Left kidney (tissue), 2 donors: ENCODE data around the gene USP49. TPM values are rescaled to one million over a fixed set of nuclear protein-coding genes. Genes with fewer than 3 reads are reported as not detected.

Experiments
- DNase-seq: peaks from one replicate; pipeline ENCODE4 v3.0.0-alpha.2; 2013
- polyA plus RNA-seq: library from polyadenylated mRNA; unstranded; fragments of 120-200 nt; gene quantifications from one replicate; pipeline ENCODE4 v1.2.1, GENCODE V29; 2013; ENCODE audit not compliant: insufficient read length

The USP49 gene
- polyA plus RNA-seq, 1 donor: 21.0 TPM

GRCh38 chr6:41757271-41757670 lies 137.9 kb downstream of the USP49 start:
- no peak for DNase-seq

GRCh38 chr6:41756354-41756753 lies 138.8 kb downstream of the USP49 start:
- DNase-seq: no peak

- DNase-seq: no peak
Measured at GRCh38 chr6:41755895-41756294, 139.3 kb downstream of the USP49 start.

- no peak for DNase-seq
Measured at GRCh38 chr6:41750374-41750773, 144.8 kb downstream of the USP49 start.

- no peak for DNase-seq
Measured at GRCh38 chr6:41748542-41748941, 146.6 kb downstream of the USP49 start.

GRCh38 chr6:41748102-41748477 lies 147.1 kb downstream of the USP49 start:
- DNase-seq: no peak

GRCh38 chr6:41747256-41748101 lies 147.7 kb downstream of the USP49 start, which contains the start of gene PGC:
TSS of gene PGC (minus strand) at chr6:41747397. CDS start at chr6:41747334, 63 bp downstream.
- DNase-seq: no peak

GRCh38 chr6:41746107-41746506 lies 149.1 kb downstream of the USP49 start:
- no peak for DNase-seq

- no peak for DNase-seq
Measured at GRCh38 chr6:41744236-41744787, 150.9 kb downstream of the USP49 start.

GRCh38 chr6:41743406-41744235 lies 151.6 kb downstream of the USP49 start:
- no peak for DNase-seq

- DNase-seq: no peak
Measured at GRCh38 chr6:41741625-41742490, 153.3 kb downstream of the USP49 start.

GRCh38 chr6:41740366-41741162 lies 154.6 kb downstream of the USP49 start:
- DNase-seq: no peak

Other genes with a start within 250 kb of the USP49 start
- gene TFEB, start 159.8 kb downstream of the USP49 start, polyA plus RNA-seq: 7.6 TPM
- gene PGC, start 148.0 kb downstream of the USP49 start, polyA plus RNA-seq: not detected
- 5.0 TPM for gene FRS3, start 115.5 kb downstream of the USP49 start, polyA plus RNA-seq
- gene PRICKLE4, start 114.6 kb downstream of the USP49 start, polyA plus RNA-seq: 6.8 TPM
- gene TOMM6, start 107.7 kb downstream of the USP49 start, polyA plus RNA-seq: 208 TPM
- 41.4 TPM for gene MED20, start 25.8 kb upstream of the USP49 start, polyA plus RNA-seq
- 26.5 TPM for gene BYSL, start 26.1 kb upstream of the USP49 start, polyA plus RNA-seq
- 25.9 TPM for gene CCND3, start 46.4 kb upstream of the USP49 start, polyA plus RNA-seq
- 27.7 TPM for gene TAF8, start 155.1 kb upstream of the USP49 start, polyA plus RNA-seq
- 4.4 TPM for gene C6orf132, start 247.2 kb upstream of the USP49 start, polyA plus RNA-seq